ENCODE data around the gene PCAT7. TPM values are rescaled to one million over a fixed set of nuclear protein-coding genes. Genes with fewer than 3 reads are reported as not detected.
"Not testable (repeated sequence)": the region's sequence is repeated elsewhere in the genome, so short reads cannot be mapped to it uniquely, and the experiment has no call there.

PCAT7 gene
- total RNA-seq, 1 donor from 2014 or later, result 19.0 TPM

DNA sequence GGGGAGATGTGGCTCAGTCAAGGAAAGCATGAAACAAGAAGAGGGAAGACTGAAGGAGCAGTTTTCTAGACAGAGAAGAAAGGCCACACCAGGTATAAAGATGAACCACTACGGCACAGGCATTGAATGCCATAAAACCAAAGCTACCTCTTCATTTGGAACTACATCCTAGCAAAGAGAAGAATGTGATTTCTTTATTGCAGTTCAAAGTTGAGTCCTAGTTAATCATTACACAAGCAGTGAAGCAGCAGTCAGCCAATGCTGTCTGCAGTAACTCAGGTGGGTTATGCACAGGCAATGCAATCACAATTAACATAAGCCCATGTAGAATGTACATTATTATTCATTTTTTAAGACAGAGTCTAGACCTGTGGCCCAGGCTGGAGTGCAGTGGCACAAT, 21.7 kb upstream of the PCAT7 start:
- H3K27ac Mint-ChIP-seq, result no peak overlapping the region
- no peaks in the 10 kb centered on the region for H3K27me3 Mint-ChIP-seq (ENCODE audit: low read depth)
- H3K36me3 Mint-ChIP-seq, result no peaks in the 10 kb centered on the region
- H3K4me1 Mint-ChIP-seq, result no peaks in the 10 kb centered on the region
- TF ChIP-seq, protein P1, sequence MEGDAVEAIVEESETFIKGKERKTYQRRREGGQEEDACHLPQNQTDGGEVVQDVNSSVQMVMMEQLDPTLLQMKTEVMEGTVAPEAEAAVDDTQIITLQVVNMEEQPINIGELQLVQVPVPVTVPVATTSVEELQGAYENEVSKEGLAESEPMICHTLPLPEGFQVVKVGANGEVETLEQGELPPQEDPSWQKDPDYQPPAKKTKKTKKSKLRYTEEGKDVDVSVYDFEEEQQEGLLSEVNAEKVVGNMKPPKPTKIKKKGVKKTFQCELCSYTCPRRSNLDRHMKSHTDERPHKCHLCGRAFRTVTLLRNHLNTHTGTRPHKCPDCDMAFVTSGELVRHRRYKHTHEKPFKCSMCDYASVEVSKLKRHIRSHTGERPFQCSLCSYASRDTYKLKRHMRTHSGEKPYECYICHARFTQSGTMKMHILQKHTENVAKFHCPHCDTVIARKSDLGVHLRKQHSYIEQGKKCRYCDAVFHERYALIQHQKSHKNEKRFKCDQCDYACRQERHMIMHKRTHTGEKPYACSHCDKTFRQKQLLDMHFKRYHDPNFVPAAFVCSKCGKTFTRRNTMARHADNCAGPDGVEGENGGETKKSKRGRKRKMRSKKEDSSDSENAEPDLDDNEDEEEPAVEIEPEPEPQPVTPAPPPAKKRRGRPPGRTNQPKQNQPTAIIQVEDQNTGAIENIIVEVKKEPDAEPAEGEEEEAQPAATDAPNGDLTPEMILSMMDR (IDR thresholded peaks at IDR 0.05; ENCODE audit: unreplicated experiment), result no peak
- no peak for DNase-seq (ENCODE audit: low spot score in 2 of 2, unreplicated experiment in 2 of 2)
- H3K9me3 Mint-ChIP-seq, result peaks cover 6% of the 10 kb centered on the region
- no peak overlapping the region for H3K4me3 Mint-ChIP-seq

DNA sequence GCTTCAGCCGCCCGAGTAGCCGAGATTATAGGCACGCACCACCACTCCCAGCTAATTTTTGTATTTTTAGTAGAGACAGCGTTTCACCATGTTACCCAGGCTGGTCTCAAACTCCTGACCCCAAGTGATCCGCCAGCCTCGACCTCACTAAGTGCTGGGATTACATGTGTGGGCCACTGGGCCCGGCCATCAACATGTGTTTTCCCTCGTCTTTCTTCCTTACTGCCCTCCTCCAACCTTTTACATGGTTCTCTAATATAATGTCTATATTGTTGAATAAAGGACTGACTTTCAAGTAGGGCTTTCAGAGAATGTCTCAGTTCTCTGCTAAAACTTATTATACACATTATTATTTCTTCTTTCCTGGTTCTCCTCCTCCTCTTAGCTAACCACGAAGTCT, 21.3 kb upstream of the PCAT7 start:
- TF ChIP-seq, protein P1 (IDR thresholded peaks at IDR 0.05; ENCODE audit: unreplicated experiment), result no peak
- no peaks in the 10 kb centered on the region for H3K27me3 Mint-ChIP-seq (ENCODE audit: low read depth)
- H3K4me1 Mint-ChIP-seq, result no peaks in the 10 kb centered on the region
- no peak overlapping the region for H3K4me3 Mint-ChIP-seq
- H3K36me3 Mint-ChIP-seq, result no peaks in the 10 kb centered on the region
- peaks cover 6% of the 10 kb centered on the region for H3K9me3 Mint-ChIP-seq
- no peak overlapping the region for H3K27ac Mint-ChIP-seq
- no peak for DNase-seq (ENCODE audit: low spot score in 2 of 2, unreplicated experiment in 2 of 2)

DNA sequence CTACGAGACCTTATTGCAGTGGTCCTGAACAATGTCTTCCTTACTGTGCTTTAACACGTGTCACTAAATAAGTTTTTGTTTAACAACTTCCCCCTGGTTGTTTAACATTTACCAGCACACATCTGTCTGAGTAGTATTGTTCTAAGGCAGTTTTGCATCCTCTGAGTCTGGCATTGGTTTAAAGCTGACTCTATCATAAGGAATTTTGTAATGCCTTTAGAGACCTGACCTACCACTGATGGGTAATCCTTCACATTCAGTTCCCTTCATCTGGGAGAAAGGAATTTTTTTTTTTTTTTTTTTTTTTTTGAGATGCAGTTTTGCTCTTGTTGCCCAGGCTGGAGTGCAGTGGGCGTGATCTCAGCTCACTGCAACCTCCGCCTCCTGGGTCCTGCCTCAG, 20.0 kb upstream of the PCAT7 start:
- DNase-seq (ENCODE audit: low spot score in 2 of 2, unreplicated experiment in 2 of 2), result no peak
- Mint-ChIP-seq H3K9me3 (peaks cover 6% of the 10 kb centered on the region), H3K36me3 (no peaks in the 10 kb centered on the region), H3K27ac (no peak overlapping the region), H3K4me1 (no peaks in the 10 kb centered on the region), H3K4me3 (no peak overlapping the region), H3K27me3 (ENCODE audit: low read depth) (no peaks in the 10 kb centered on the region)
- TF ChIP-seq, protein P1 (IDR thresholded peaks at IDR 0.05; ENCODE audit: unreplicated experiment), result no peak

DNA sequence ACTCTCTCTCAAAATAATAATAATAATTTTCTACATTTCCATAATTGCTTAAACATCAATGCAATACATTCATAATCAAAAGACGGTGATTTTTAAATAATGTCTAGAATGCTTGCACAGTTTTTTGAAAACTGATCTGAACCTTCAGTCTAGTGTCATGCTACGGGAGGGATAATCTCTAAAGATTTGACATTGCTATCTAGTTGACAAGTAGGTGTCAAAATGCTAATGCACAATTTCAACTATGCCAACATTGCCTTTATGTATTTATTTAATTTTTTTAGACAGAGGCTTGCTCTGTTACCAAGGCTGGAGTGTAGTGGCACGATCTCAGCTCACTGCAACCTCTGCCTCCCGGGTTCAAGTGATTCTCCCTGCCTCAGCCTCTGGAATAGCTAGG, 16.0 kb upstream of the PCAT7 start:
- H3K27me3 Mint-ChIP-seq (ENCODE audit: low read depth), result no peaks in the 10 kb centered on the region
- H3K4me3 Mint-ChIP-seq, result no peak overlapping the region

DNA sequence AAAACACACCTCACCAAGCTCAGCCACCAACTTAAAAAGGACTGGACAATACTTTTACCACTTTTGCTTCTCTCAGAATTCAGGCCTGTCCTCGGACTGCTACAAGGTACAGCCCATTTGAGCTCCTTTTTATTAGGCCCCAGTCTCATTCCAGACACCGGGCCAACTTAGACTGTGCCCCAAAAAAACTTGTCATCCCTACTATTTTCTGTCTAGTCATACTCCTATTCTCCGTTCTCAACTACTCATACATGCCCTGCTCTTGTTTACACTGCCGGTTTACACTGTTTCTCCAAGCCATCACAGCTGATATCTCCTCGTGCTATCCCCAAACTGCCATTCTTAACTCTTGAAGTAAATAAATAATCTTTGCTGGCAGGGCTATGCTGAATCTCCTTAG, 10.5 kb upstream of the PCAT7 start:
- DNase-seq (ENCODE audit: low spot score in 2 of 2, unreplicated experiment in 2 of 2); H3K4me1 Mint-ChIP-seq; H3K27ac Mint-ChIP-seq; H3K27me3 Mint-ChIP-seq (ENCODE audit: low read depth); H3K36me3 Mint-ChIP-seq; H3K9me3 Mint-ChIP-seq; H3K4me3 Mint-ChIP-seq: not testable (repeated sequence)

More for the DNA sequence above, 16.0 kb upstream of the PCAT7 start:
- TF ChIP-seq, protein P1 (IDR thresholded peaks at IDR 0.05; ENCODE audit: unreplicated experiment), result no peak
- Mint-ChIP-seq H3K27ac (no peak overlapping the region), H3K9me3 (no peaks in the 10 kb centered on the region), H3K36me3 (no peaks in the 10 kb centered on the region), H3K4me1 (no peaks in the 10 kb centered on the region)
- no peak for DNase-seq (ENCODE audit: low spot score in 2 of 2, unreplicated experiment in 2 of 2)

DNA sequence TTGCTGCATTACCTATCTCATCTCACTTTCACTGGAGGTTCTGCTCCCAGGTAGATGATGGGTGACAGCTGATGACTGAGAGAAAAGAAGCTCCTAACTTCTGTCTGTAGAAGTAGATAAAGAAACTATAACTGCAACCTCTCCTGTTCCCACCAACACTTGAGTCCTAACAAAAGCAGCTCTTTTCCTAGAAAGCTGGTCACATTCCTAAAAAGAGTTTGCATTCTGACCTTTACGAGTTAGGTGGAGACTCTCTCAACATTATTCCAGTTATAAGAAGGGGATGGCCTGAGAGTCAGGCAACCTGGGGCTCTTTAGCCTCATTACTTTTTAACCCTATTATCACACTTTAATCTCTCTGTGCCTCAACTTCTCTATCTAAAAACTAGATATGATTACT, 8.9 kb upstream of the PCAT7 start:
- no peak for DNase-seq (ENCODE audit: low spot score in 2 of 2, unreplicated experiment in 2 of 2)
- Mint-ChIP-seq H3K27ac (no peak overlapping the region), H3K36me3 (peaks cover 4% of the 10 kb centered on the region), H3K4me1 (no peaks in the 10 kb centered on the region), H3K9me3 (no peaks in the 10 kb centered on the region), H3K4me3 (no peak overlapping the region), H3K27me3 (ENCODE audit: low read depth) (no peaks in the 10 kb centered on the region)
- TF ChIP-seq, protein P1 (IDR thresholded peaks at IDR 0.05; ENCODE audit: unreplicated experiment), result no peak
